H9 (cell line): Measurements from ENCODE around the gene EFTUD2. TPM values are rescaled to one million over a fixed set of nuclear protein-coding genes. Genes with fewer than 3 reads are reported as not detected.

Experiments used
- DNase-seq: peaks from one replicate; pipeline ENCODE4 v3.0.0-alpha.2; 2017
- H2AFZ ChIP-seq: one replicate; pipeline ENCODE4 v1.6.1; 2013; ENCODE audit warnings: mild to moderate bottlenecking, low read length, control low read depth, moderate library complexity
- H2AK5ac ChIP-seq: 2 replicates; pipeline ENCODE4 v1.6.1; 2013; ENCODE audit warnings: low read length, control low read depth, mixed read lengths; ENCODE audit not compliant: insufficient read length
- H2BK120ac ChIP-seq: one replicate; pipeline ENCODE4 v1.6.1; 2013; ENCODE audit warnings: low read depth, mild to moderate bottlenecking, low read length, control low read depth, inconsistent platforms; ENCODE audit not compliant: poor library complexity, severe bottlenecking
- H2BK12ac ChIP-seq: 2 replicates; pipeline ENCODE4 v1.6.1; 2013; ENCODE audit warnings: low read length, control low read depth, mixed read lengths, low read depth; ENCODE audit not compliant: insufficient read length
- H2BK15ac ChIP-seq: 2 replicates; pipeline ENCODE4 v1.6.1; 2013; ENCODE audit warnings: low read depth, low read length, control low read depth
- H2BK20ac ChIP-seq: one replicate; pipeline ENCODE4 v1.6.1; 2013; ENCODE audit warnings: low read depth, mild to moderate bottlenecking, low read length, control low read depth, inconsistent platforms; ENCODE audit not compliant: poor library complexity, severe bottlenecking
- H2BK5ac ChIP-seq: 2 replicates; pipeline ENCODE4 v1.6.1; 2013; ENCODE audit warnings: low read length, control low read depth, mixed read lengths; ENCODE audit not compliant: insufficient read length
- H3K14ac ChIP-seq: 2 replicates; pipeline ENCODE4 v1.6.1; 2013; ENCODE audit warnings: low read length, control low read depth; ENCODE audit not compliant: insufficient read depth
- H3K18ac ChIP-seq: 2 replicates; pipeline ENCODE4 v1.6.1; 2013; ENCODE audit warnings: low read depth, mild to moderate bottlenecking, mixed read lengths, low read length, control low read depth; ENCODE audit not compliant: insufficient read length
- H3K23ac ChIP-seq: 2 replicates; pipeline ENCODE4 v1.6.1; 2013; ENCODE audit warnings: low read length, control low read depth, mixed read lengths, low read depth; ENCODE audit not compliant: insufficient read length
- H3K23me2 ChIP-seq: 2 replicates; pipeline ENCODE4 v1.6.1; 2013; ENCODE audit warnings: low read depth, mild to moderate bottlenecking, mixed read lengths, low read length, control low read depth; ENCODE audit not compliant: insufficient read length, poor library complexity, severe bottlenecking
- H3K27ac ChIP-seq: 2 replicates; pipeline ENCODE4 v1.5.1; 2013; ENCODE audit warnings: low read length, control low read depth, mixed read lengths, low read depth; ENCODE audit not compliant: insufficient read length
- H3K27me3 ChIP-seq: 2 replicates; pipeline ENCODE4 v1.6.1; 2013; ENCODE audit warnings: low read length, control low read depth, inconsistent platforms; ENCODE audit not compliant: insufficient read depth
- H3K4ac ChIP-seq: 2 replicates; pipeline ENCODE4 v1.6.1; 2013; ENCODE audit warnings: low read depth, mild to moderate bottlenecking, control low read depth, inconsistent platforms, low read length, moderate library complexity
- H3K4me1 ChIP-seq: 2 replicates; pipeline ENCODE4 v1.6.1; 2013; ENCODE audit warnings: low read length, control low read depth, inconsistent platforms; ENCODE audit not compliant: insufficient read depth
- H3K4me2 ChIP-seq: 2 replicates; pipeline ENCODE4 v1.6.1; 2013; ENCODE audit warnings: low read length, control low read depth, mixed read lengths; ENCODE audit not compliant: insufficient read length, insufficient read depth
- H3K56ac ChIP-seq: 2 replicates; pipeline ENCODE4 v1.6.1; 2013; ENCODE audit warnings: low read depth, mild to moderate bottlenecking, mixed read lengths, low read length, control low read depth; ENCODE audit not compliant: insufficient read length
- H3K79me1 ChIP-seq: 2 replicates; pipeline ENCODE4 v1.6.1; 2013; ENCODE audit warnings: low read depth, mild to moderate bottlenecking, moderate library complexity, low read length, control low read depth, inconsistent platforms; ENCODE audit not compliant: insufficient read depth, poor library complexity, severe bottlenecking
- H3K79me2 ChIP-seq: 2 replicates; pipeline ENCODE4 v1.6.1; 2013; ENCODE audit warnings: low read length, control low read depth, inconsistent platforms; ENCODE audit not compliant: insufficient read depth
- H3K9ac ChIP-seq: 2 replicates; pipeline ENCODE4 v1.6.1; 2013; ENCODE audit warnings: low read length, control low read depth, mixed read lengths; ENCODE audit not compliant: insufficient read length; ENCODE audit errors: extremely low read depth
- H3K9me3 ChIP-seq: one replicate; pipeline ENCODE4 v1.6.1; 2013; ENCODE audit warnings: low read depth, low read length, inconsistent platforms; ENCODE audit not compliant: control insufficient read depth
- H3T11ph ChIP-seq: one replicate; pipeline ENCODE4 v1.6.1; 2013; ENCODE audit warnings: mild to moderate bottlenecking, low read length, control low read depth, inconsistent platforms
- H4K20me1 ChIP-seq: one replicate; pipeline ENCODE4 v1.6.1; 2013; ENCODE audit not compliant: control insufficient read depth, insufficient read length, insufficient read depth
- H4K5ac ChIP-seq: 2 replicates; pipeline ENCODE4 v1.6.1; 2013; ENCODE audit warnings: low read depth, mild to moderate bottlenecking, mixed read lengths, low read length, control low read depth; ENCODE audit not compliant: insufficient read length
- H4K8ac ChIP-seq: replicated peaks from 2 replicates; pipeline ENCODE4 v1.6.1; 2013; ENCODE audit warnings: low read length, control low read depth, mixed read lengths, low read depth; ENCODE audit not compliant: insufficient read length
- H4K91ac ChIP-seq: 2 replicates; pipeline ENCODE4 v1.6.1; 2013; ENCODE audit warnings: low read depth, mild to moderate bottlenecking, moderate library complexity, mixed read lengths, low read length, control low read depth; ENCODE audit not compliant: insufficient read length
- H3K27ac Mint-ChIP-seq, 3 experiments: 2 replicates in 2 of 3; 3 replicates in 1 of 3; pipeline ENCODE4 v1.8.0; 2020 to 2021; ENCODE audit warnings: mixed read lengths in 3 of 3, mild to moderate bottlenecking in 1 of 3, moderate library complexity in 1 of 3
- H3K27me3 Mint-ChIP-seq: 2 replicates; pipeline ENCODE4 v1.8.0; 2021; ENCODE audit warnings: low read depth, mild to moderate bottlenecking, moderate library complexity, mixed read lengths
- H3K36me3 Mint-ChIP-seq, 3 experiments: 2 replicates in 2 of 3; 3 replicates in 1 of 3; pipeline ENCODE4 v1.8.0; 2020 to 2021; ENCODE audit warnings: low read depth in 3 of 3, mixed read lengths in 3 of 3; ENCODE audit not compliant: insufficient read depth in 1 of 3
- H3K4me1 Mint-ChIP-seq, 2 experiments: 2 replicates each; pipeline ENCODE4 v1.8.0; 2020; ENCODE audit warnings: mixed read lengths in 2 of 2
- H3K4me3 Mint-ChIP-seq, 2 experiments: 2 replicates in 1 of 2; 3 replicates in 1 of 2; pipeline ENCODE4 v1.8.0; 2020 to 2021; ENCODE audit warnings: mild to moderate bottlenecking in 2 of 2, mixed read lengths in 2 of 2, moderate library complexity in 1 of 2
- H3K9me3 Mint-ChIP-seq, 2 experiments: 2 replicates in 1 of 2; 3 replicates in 1 of 2; pipeline ENCODE4 v1.8.0; 2020; ENCODE audit warnings: mild to moderate bottlenecking in 2 of 2, mixed read lengths in 2 of 2, moderate library complexity in 1 of 2
- CTCF ChIP-seq: fragments of 200-600 bp; sonication (generic); conservative IDR thresholded peaks from 3 replicates; pipeline ENCODE4 v1.8.0; 2021; ENCODE audit warnings: antibody characterized with exemption, mild to moderate bottlenecking
- WGBS: extraction: QIAGEN DNeasy Blood & Tissue Kit; methylation state at CpG from one replicate; pipeline ENCODE4 v1.1.7; 2013; ENCODE audit warnings: missing lambda C conversion rate, low lambda C conversion rate, mixed read lengths; ENCODE audit not compliant: insufficient read length; ENCODE audit errors: extremely low coverage; 5-methylcytosine and 5-hydroxymethylcytosine counted together
- total RNA-seq: library from RNA; stranded (reverse); gene quantifications from 2 replicates; pipeline ENCODE4 v1.2.1, GENCODE V29; 2021

Gene EFTUD2
- total RNA-seq, 1 experiment from 2014 or later, result 150 TPM

- Mint-ChIP-seq H3K27ac (no peak overlapping the region), H3K36me3 (no peaks in the 10 kb centered on the region; a peak in 1 of 7 replicates), H3K4me1 (peaks cover 18 to 25% of the 10 kb centered on the region in 2 experiments), H3K4me3 (no peak overlapping the region; a peak in 1 of 5 replicates), H3K9me3 (no peaks in the 10 kb centered on the region), H3K27me3 (peaks cover 3% of the 10 kb centered on the region)
- no peaks in the 10 kb centered on the region for H3K27me3 ChIP-seq
- no peak overlapping the region for H3K18ac ChIP-seq
- no peak overlapping the region for H4K91ac ChIP-seq
- H3K56ac ChIP-seq, result no peak overlapping the region
- H3K4ac ChIP-seq, result no peak overlapping the region
- no peak overlapping the region for H3K14ac ChIP-seq
- no peak overlapping the region for H2BK120ac ChIP-seq
- peaks cover 12% of the 10 kb centered on the region; the same call in 1 of the 2 replicates for H3K4me1 ChIP-seq
- H4K20me1 ChIP-seq, result no peaks in the 10 kb centered on the region
- H3K9me3 ChIP-seq, result no peaks in the 10 kb centered on the region
- H3T11ph ChIP-seq, result no peak overlapping the region
- H3K23me2 ChIP-seq, result no peaks in the 10 kb centered on the region
- H3K4me2 ChIP-seq, result no peak overlapping the region
- DNase-seq, result no peak
- no peak overlapping the region for H2BK5ac ChIP-seq
- no peaks in the 10 kb centered on the region for H3K79me2 ChIP-seq
- no peak for TF ChIP-seq CTCF
- H2BK20ac ChIP-seq, result no peak overlapping the region
- no peak overlapping the region for H2BK12ac ChIP-seq
- WGBS, result no CpG with 5 or more reads among the region's 4 CpGs
- no peak overlapping the region for H2BK15ac ChIP-seq
- no peak overlapping the region for H2AK5ac ChIP-seq
- no peak overlapping the region for H3K27ac ChIP-seq
- H3K9ac ChIP-seq, result no peak overlapping the region
- no peak overlapping the region for H4K8ac ChIP-seq
- H2AFZ ChIP-seq, result no peak overlapping the region
- no peak overlapping the region for H3K23ac ChIP-seq
- no peaks in the 10 kb centered on the region for H3K79me1 ChIP-seq
- no peak overlapping the region for H4K5ac ChIP-seq
These were observed 59.0 kb downstream of the EFTUD2 start for GRCh38 chr17:44840274-44840673.
